HG03378 (cell line): Measurements from ENCODE around the gene RABGGTA.
A peak's percentile ranks its signal among the peaks of the same experiment; 100 is the strongest.

ENCODE experiments used
- ATAC-seq: cut with Tn5 transposase; IDR thresholded peaks from one replicate; pipeline ENCODE4 v1.9.1; 2021; ENCODE audit warnings: mild to moderate bottlenecking, moderate library complexity; ENCODE audit not compliant: unreplicated experiment

The RABGGTA gene

GRCh38 chr14:24271134-24271833 lies at the start of gene RABGGTA:
RABGGTA (minus strand) TSS chr14:24271597; CDS start chr14:24271115, 482 bp downstream.
- ATAC-seq, result peak; percentile 66

DNA sequence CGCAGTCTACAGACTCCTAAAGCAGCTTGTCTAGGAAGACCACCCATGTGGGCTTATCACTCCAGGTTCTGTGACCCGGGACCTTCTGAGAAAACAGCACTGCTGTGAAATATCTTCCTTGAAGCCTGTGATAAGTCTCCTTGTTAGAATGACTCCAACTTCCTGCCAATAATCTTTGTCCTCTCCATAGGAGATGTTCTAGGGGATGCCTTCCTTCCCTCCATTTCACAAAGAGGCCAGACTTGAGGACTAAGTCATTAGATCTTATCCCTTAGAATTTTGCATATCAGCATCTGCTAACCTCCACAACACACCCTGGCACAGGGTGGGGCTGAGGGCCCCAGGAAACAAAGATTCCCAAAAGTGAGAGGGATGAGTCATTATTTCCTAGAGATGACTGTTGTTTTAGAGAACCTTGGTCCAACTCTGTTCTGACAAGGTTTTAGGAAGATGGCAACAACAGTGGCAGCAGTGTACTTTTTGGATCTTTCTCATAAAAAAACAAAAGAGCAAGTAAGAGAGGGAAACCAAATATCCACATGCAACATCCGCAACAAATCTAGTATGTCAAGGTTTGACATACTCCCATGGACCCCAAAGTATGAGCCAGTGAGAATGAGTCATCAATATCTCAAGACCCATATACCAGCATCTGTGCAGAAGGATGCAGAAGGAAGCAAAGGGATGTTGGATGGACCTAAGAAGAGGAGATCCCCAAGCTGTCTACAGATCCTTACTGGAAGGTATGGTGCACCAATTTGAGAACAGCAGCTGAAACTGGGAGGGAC lies 45.9 kb upstream of the RABGGTA start:
- ATAC-seq, result no peak

- ATAC-seq, result no peak
Measured at GRCh38 chr14:24316597-24316950, 45.2 kb upstream of the RABGGTA start.

GRCh38 chr14:24315807-24316596 lies 44.6 kb upstream of the RABGGTA start:
- no peak for ATAC-seq

DNA sequence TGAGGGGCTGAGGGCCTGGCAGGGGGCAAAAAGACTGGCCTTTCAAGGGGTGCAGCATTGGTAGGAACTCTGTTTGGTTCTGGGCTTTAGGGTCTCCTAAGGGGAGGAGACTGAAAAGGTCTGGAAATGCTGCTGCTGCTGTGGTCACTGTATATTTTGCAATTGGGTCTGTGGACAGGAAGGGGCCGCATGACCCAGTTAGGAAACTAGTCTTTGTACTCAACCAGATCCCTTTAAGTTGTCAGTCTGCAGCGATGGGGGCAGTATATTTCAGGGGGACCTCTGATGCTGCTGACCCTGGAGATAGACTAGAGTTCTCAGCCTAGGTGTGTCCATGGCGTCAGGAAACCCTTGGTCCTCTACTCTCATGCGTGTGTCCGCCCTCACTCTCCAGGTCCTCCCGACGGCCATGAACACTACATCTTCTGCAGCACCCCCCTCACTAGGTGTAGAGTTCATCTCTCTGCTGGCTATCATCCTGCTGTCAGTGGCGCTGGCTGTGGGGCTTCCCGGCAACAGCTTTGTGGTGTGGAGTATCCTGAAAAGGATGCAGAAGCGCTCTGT lies 43.9 kb upstream of the RABGGTA start:
- no peak for ATAC-seq

GRCh38 chr14:24314377-24315193 lies 43.2 kb upstream of the RABGGTA start:
- no peak for ATAC-seq

GRCh38 chr14:24313913-24314312 lies 42.5 kb upstream of the RABGGTA start:
- ATAC-seq, result no peak

DNA sequence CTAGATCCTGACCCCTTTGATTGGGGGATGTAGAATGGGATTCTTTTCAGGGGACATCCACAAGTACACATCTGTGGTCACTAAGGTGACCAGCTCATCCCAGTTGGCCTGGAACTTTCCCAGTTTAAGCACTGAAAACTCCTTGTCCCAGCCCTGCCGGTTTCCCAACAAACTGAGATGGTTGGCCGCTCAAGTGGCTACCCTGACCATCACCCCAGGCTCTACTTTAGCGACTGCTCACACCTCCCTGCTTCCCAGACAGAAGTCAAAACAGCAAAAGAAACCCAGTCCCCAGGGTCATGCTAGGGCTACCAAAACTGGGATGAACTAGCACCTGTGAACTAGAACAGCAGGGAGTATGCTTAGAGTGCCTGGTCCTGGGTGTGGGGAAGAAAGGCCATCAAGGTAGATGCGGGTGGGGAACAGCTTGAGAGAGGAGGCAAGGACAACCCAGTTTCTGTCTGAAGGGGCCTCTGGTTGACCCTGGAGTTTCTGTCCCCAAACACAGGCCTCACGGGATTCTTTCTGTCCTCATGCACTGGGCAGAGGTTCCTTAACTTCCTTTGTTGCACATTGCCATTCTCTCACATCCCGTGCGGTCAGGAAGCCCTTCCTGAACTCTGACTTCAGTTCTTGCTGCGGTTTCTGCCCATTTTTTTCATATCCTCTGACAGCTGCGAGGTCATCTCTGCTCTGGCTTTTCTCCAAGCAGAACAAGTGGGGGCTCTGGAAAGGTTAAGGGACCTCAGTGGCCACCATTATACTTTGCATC lies 41.5 kb upstream of the RABGGTA start:
- ATAC-seq, result no peak

DNA sequence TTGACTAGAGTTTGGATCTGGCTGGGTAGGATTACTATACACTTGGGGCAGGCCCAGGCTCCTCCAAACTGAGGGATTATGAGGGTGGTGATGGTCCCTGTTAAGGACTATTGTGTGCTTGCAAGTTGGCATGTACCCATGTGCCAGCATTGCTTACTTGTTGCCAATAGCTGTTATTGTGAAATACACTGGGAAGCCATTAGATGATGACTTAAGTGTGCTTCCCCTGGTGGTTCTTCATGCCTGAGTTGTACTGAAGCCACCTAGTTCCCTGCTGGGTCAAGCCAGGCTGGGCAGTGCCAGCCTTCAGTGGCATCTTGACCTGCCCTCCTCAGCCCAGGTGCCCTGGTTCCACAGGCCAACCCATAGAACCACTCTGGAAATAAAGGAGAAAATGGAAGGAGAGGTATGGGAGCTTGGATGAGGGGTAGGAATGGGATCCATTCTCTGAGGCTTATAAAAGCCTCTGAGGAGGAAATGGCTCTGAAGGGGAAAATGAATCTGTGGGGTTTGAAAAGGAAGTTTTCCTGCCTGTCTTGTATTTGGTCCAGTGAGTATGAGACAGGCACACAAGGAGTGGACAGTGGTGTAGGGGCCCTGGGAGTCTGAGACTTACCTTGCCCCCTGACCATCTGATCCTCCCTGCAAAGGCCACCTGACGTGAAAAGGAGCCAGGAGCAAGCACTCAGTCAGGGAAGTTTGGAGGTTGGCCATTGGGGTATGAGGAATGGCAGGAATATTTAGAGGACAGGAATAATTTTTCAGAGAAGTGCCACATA lies 40.6 kb upstream of the RABGGTA start:
- ATAC-seq, result no peak

- ATAC-seq, result peak; percentile 63
Measured at GRCh38 chr14:24310646-24311604, 39.5 kb upstream of the RABGGTA start, which contains the start of gene LTB4R. LTB4R (plus strand) TSS chr14:24311502; CDS start chr14:24315652, 4,150 bp downstream.

DNA sequence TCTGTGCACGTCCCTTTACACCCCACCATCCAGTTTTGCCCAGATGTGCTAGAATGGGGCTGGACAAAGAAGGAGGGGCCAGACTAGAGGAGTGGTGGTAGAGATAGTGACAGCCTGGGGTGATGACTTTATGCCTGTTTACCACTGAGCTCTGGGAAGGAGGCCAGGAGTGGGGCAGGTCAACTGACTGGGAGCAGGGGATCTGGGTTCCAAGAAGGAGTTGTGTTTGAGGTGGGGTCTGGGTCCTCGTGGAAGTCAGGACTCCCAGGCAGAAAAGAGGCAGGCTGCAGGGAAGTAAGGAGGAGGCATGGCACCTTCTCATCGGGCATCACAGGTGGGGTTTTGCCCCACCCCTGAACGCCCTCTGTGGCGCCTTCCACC lies 38.9 kb upstream of the RABGGTA start:
- ATAC-seq, result no peak

DNA sequence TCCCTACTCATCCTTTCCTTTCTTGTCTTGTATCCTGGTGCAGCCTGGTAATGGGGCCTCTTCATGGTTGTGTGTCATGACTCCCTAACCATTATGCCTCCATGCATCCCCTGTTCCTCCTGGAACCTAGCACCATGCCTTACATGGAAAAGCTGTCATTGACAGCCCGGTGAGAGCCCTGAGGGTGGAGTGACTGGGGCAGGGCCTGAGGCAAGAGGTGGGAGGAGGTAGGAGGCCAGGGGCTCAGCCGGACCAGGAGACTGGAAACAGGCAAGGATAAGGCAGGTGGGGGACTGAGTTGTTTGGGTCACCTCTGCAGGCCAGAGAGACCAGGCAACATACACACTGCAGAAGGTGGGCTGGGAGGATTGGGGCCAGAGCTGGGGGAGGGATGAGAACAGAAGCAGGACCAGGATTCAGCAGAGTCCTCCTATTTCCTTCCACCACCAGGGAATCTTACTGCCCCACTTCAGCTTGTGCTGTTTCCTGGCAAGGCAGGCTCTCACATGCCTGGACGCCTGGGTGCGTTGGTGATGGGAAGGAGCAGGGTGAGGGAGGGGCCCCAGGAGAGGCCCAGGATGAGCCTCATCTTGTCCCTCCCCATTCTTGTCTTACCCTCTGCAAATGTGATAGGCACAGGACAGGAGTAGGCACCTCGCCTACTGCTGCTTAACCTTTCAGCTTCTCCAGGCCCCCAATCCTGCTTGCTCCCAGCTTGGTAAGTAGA lies 38.3 kb upstream of the RABGGTA start, which contains the start of gene LTB4R2:
LTB4R2 (plus strand) TSS at position 603 of the 727 bp plus-strand sequence. CDS start 525 bp downstream, outside the sequence.
- ATAC-seq, result no peak

DNA sequence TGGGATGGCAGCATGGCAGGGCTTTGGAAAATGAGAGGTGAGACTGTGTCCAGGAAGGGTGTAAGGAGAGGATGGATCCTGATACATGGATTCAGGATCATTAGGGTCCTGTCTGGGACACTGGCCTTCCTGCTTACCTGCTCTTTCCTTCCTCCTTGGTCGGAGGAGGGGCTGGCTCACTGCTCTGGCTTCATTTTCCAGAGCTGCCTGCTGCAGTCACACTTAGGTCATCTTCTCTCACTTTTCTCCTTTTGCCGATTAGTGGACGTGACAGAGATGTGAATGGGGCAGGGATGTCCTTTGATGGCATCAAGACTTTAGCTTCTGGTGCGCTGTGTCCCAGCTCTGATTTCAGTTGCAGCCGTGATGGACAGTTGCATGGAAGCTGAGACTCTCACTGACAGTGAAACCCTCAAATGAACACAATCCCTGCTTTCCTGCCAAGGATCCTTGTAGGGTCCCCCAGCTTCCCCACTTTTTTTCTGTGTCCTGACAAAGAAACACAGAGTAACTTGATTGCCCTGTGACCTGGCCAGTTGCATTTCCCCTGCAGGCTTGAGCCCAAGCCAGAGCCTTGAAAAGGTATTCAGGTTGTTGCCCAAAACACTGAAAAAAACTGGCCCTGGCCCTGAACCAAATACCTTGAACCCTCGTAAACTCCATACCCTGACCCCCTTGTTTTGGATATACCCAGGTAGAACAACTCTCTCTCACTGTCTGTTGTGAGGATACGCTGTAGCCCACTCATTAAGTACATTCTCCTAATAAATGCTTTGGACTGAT lies 37.1 kb upstream of the RABGGTA start:
- ATAC-seq, result no peak

DNA sequence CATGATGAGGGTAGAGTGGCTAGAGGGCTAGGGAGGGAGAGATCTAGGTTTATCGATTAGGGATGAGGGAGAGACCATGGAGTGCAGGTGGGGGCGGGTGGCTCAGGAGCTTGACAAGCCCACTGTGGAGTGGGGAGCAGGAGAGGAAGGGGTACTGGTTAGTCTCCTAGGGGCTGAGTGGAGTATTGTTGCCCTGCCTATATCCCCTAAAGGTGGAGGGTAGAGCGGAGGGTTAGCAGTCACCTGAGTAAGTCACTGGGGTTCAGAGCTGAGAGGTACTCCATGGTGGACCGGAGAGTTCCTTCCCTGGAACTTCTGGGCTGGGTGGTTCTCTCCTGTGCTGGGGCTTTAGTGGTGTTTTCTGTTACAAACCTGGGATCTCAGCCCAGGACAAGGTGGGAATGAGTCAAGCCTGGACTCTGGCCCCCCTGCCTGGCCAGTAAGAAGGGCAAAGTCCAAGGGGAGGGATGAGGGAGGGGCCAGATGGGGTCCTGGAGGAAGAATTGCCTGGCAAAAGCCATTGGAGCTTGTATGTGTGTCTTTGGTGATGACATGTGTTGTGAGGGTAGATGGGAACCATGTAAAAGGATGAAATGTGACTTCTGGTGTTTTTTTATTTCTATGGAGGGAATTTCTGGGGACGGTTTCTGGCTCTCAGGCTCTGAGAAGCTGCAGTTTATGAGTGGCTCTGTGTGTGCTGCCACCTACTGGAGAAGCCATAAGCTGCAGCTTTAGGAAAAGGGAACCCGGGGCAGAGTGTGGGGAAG lies 36.4 kb upstream of the RABGGTA start, which contains the start of gene CIDEB:
CIDEB (minus strand) TSS at position 403 of the 767 bp plus-strand sequence; CDS start at position 284, 119 bp downstream.
- ATAC-seq, result no peak

DNA sequence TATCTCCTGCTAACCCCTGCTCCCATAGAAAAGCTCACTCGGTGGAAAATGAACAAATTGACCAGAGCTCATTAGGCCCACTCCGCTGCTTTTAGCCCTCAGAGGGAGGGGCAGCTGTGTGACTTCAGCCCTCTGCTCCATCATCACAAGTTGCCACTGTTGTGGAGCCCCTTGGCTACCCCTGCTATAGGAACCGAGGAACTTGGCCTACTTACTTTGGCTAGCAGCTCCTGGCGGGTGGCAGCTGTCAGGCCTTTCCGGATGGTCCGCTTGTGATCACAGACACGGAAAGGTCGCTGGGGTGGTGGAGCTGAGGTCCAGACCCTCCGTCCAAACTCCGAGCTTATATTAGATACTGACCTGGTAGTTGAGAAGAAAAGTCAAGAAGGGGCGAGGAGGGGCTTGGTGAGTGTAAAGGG lies 35.8 kb upstream of the RABGGTA start:
- no peak for ATAC-seq
